Measurements from ENCODE around the gene PINK1.

- TF ChIP-seq, protein P1, sequence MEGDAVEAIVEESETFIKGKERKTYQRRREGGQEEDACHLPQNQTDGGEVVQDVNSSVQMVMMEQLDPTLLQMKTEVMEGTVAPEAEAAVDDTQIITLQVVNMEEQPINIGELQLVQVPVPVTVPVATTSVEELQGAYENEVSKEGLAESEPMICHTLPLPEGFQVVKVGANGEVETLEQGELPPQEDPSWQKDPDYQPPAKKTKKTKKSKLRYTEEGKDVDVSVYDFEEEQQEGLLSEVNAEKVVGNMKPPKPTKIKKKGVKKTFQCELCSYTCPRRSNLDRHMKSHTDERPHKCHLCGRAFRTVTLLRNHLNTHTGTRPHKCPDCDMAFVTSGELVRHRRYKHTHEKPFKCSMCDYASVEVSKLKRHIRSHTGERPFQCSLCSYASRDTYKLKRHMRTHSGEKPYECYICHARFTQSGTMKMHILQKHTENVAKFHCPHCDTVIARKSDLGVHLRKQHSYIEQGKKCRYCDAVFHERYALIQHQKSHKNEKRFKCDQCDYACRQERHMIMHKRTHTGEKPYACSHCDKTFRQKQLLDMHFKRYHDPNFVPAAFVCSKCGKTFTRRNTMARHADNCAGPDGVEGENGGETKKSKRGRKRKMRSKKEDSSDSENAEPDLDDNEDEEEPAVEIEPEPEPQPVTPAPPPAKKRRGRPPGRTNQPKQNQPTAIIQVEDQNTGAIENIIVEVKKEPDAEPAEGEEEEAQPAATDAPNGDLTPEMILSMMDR (IDR thresholded peaks at IDR 0.05; ENCODE audit: poor library complexity): no peak
- TF ChIP-seq EZH2phosphoT487 (IDR thresholded peaks at IDR 0.05; ENCODE audit: low read depth, severe bottlenecking, unreplicated experiment) (no peak), EZH2 (IDR thresholded peaks at IDR 0.05; ENCODE audit: borderline replicate concordance) (no peak)
Measured at GRCh38 chr1:20648438-20648837, 15.2 kb downstream of the PINK1 start.
